ENCODE data around the gene SLC13A3.

The SLC13A3 gene

DNA sequence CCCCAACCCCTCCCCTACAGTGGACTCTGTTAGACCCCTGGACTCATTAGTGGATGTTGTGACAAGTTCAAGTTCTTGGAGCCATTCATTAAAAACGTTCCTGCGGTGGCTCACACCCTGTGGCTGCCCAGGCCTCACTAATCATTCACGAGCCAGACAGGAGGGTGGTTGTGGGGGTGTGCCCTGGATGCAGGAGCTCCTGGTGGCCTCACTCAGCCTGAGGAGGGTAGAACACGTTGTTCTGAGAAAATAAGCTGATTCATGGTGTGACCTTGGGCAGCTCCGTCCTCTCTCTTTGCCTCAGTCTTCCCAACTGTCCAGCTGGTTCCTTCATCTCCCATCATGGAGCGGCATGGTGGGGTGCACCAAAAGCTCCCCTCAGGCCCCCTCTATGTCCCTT lies 16.7 kb downstream of the SLC13A3 start:
- no peak for DNase-seq (ENCODE audit: low spot score)
- TF ChIP-seq, protein P1, sequence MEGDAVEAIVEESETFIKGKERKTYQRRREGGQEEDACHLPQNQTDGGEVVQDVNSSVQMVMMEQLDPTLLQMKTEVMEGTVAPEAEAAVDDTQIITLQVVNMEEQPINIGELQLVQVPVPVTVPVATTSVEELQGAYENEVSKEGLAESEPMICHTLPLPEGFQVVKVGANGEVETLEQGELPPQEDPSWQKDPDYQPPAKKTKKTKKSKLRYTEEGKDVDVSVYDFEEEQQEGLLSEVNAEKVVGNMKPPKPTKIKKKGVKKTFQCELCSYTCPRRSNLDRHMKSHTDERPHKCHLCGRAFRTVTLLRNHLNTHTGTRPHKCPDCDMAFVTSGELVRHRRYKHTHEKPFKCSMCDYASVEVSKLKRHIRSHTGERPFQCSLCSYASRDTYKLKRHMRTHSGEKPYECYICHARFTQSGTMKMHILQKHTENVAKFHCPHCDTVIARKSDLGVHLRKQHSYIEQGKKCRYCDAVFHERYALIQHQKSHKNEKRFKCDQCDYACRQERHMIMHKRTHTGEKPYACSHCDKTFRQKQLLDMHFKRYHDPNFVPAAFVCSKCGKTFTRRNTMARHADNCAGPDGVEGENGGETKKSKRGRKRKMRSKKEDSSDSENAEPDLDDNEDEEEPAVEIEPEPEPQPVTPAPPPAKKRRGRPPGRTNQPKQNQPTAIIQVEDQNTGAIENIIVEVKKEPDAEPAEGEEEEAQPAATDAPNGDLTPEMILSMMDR (IDR thresholded peaks at IDR 0.05; ENCODE audit: extremely low read depth, insufficient read depth, missing control alignments): no peak

DNA sequence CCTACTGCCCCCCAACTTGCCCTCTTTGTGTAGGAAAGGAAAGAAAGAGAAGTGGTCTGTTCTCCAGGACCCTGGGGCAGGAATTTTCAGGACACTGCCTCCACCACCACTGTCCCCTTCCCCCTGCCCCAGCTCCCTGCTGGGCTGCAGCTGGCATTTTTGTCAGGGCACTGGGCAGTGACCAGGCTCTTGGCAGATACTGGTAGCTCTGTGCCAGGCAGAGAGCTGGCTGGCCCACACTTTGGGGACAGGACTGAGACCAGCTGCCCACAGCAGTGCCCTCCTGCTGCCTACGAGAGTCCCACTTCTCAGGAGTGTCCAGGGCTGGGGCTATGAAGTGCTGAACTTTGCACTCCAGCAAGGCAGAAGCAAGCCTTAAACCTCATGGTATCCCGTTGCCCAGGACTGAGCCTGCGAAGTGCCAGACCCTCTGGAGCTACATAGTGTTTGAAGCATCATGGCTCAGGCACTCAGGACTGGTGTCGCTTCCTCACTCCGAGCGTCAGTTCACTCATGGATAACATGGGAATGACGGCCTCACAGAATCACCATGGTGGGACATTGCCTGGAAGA lies 19.3 kb downstream of the SLC13A3 start:
- TF ChIP-seq, protein P1 (IDR thresholded peaks at IDR 0.05; ENCODE audit: extremely low read depth, insufficient read depth, missing control alignments): no peak
- no peak for DNase-seq (ENCODE audit: low spot score)
- in situ Hi-C loops (cut with MboI; ENCODE audit: low pct_unique_long_range_greater_than_20kb, low sequenced_read_pairs, unreplicated experiment): no loop called here

More for the DNA sequence above, 16.7 kb downstream of the SLC13A3 start:
- in situ Hi-C loops (cut with MboI; ENCODE audit: low pct_unique_long_range_greater_than_20kb, low sequenced_read_pairs, unreplicated experiment): no loop called here

GRCh38 chr20:46631212-46631869 lies 19.9 kb downstream of the SLC13A3 start:
- no peak for DNase-seq (ENCODE audit: low spot score)
- in situ Hi-C loops (cut with MboI; ENCODE audit: low pct_unique_long_range_greater_than_20kb, low sequenced_read_pairs, unreplicated experiment): no loop called here
- TF ChIP-seq, protein P1 (IDR thresholded peaks at IDR 0.05; ENCODE audit: extremely low read depth, insufficient read depth, missing control alignments): no peak

- in situ Hi-C loops (cut with MboI; ENCODE audit: low pct_unique_long_range_greater_than_20kb, low sequenced_read_pairs, unreplicated experiment): no loop called here
- TF ChIP-seq, protein P1 (IDR thresholded peaks at IDR 0.05; ENCODE audit: extremely low read depth, insufficient read depth, missing control alignments): no peak
- DNase-seq (ENCODE audit: low spot score): no peak
Observed at GRCh38 chr20:46630306-46630705, 21.0 kb downstream of the SLC13A3 start.

GRCh38 chr20:46629341-46629740 lies 21.9 kb downstream of the SLC13A3 start:
- TF ChIP-seq, protein P1 (IDR thresholded peaks at IDR 0.05; ENCODE audit: extremely low read depth, insufficient read depth, missing control alignments): no peak
- in situ Hi-C loops (cut with MboI; ENCODE audit: low pct_unique_long_range_greater_than_20kb, low sequenced_read_pairs, unreplicated experiment): no loop called here

GRCh38 chr20:46627234-46627633 lies 24.0 kb downstream of the SLC13A3 start:
- TF ChIP-seq, protein P1 (IDR thresholded peaks at IDR 0.05; ENCODE audit: extremely low read depth, insufficient read depth, missing control alignments): no peak
- in situ Hi-C loops (cut with MboI; ENCODE audit: low pct_unique_long_range_greater_than_20kb, low sequenced_read_pairs, unreplicated experiment): no loop called here
- no peak for DNase-seq (ENCODE audit: low spot score)

More at GRCh38 chr20:46629341-46629740, 21.9 kb downstream of the SLC13A3 start:
- no peak for DNase-seq (ENCODE audit: low spot score)

Data from GM13977 (cell line).